ENCODE results near the gene GALNT2. TPM values are rescaled to one million over a fixed set of nuclear protein-coding genes. Genes with fewer than 3 reads are reported as not detected.

Gene GALNT2
- total RNA-seq, 1 donor from 2014 or later: 60.7 TPM

DNA sequence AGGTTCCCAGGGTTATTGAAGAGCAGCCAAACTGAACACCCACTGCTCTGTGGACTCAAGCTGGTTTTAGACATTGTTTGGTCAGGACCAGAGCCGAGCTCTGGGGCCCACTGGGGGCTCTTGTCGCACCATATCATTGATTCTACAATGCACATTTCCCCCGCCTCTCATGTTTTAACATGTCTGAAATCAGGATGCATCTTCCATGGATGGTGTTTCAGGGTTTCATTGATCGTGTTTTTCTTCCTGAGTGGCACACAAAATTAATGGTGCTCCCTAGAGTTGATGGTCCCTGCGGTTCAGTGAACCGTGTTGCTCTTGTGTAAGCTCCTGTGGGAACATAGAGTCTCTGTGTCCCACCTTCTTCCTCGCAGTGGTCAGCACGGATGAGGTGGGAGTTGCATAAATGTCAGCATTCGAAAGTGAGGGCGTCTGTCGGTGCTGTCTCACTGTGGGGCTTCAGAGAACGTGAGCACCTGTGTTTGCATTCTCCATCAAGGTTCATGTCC is 38.3 kb downstream of the GALNT2 start:
- H3K36me3 ChIP-seq (ENCODE audit: control insufficient read depth, insufficient read depth, low read length): no peaks in the 10 kb centered on the region
- H3K27me3 ChIP-seq (ENCODE audit: control insufficient read depth, insufficient read depth, low read length): no peaks in the 10 kb centered on the region
- no peak overlapping the region for H3K4me3 ChIP-seq (ENCODE audit: low read depth, low read length)
- DNase-seq (ENCODE audit: low read depth): no peak
- TF ChIP-seq, protein P1, sequence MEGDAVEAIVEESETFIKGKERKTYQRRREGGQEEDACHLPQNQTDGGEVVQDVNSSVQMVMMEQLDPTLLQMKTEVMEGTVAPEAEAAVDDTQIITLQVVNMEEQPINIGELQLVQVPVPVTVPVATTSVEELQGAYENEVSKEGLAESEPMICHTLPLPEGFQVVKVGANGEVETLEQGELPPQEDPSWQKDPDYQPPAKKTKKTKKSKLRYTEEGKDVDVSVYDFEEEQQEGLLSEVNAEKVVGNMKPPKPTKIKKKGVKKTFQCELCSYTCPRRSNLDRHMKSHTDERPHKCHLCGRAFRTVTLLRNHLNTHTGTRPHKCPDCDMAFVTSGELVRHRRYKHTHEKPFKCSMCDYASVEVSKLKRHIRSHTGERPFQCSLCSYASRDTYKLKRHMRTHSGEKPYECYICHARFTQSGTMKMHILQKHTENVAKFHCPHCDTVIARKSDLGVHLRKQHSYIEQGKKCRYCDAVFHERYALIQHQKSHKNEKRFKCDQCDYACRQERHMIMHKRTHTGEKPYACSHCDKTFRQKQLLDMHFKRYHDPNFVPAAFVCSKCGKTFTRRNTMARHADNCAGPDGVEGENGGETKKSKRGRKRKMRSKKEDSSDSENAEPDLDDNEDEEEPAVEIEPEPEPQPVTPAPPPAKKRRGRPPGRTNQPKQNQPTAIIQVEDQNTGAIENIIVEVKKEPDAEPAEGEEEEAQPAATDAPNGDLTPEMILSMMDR (IDR thresholded peaks at IDR 0.05; ENCODE audit: insufficient read depth, low read length, poor library complexity, severe bottlenecking): no peak

DNA sequence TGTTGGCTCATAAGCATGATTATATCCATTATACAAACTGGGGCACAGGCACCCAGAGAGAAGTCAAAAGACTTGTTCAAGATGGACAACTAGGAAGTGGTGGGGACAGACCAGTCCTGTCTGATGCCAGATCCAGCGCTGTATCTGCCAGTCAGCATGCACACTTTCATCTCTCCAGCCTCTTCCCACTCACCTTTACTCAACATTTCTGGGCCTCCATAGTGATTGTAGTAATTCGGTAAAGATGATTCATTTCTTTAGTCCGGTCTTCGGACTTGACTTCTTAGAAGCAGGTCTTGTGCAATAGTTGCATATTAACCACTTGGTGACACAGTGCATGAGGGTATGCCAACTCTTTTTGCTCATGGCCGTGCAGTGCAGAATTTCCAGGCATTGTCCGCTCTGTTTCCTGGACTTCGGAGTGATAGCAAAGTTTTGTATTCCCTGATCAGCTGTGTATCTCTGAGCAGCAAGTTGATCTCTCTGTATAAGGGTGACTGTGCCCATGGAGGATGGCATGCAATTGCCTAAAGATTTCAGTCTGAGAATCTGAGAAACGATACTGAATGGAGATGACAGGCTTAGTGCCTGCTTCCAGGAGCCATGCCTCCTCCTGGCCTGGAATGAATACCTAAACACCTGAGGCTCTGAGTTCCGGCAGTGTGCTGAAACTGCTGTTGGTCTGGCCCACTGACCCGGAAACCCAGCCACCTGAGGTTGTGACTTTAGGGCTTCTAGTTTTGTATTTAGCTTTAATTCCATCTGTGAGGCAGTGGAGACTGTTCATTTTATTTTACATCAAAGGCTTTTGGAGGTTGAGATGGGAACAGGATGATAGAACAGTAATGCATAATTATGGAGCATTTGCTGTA is 39.0 kb downstream of the GALNT2 start:
- no peaks in the 10 kb centered on the region for H3K36me3 ChIP-seq (ENCODE audit: control insufficient read depth, insufficient read depth, low read length)
- peak; percentile 90 for DNase-seq (ENCODE audit: low read depth)
- TF ChIP-seq, protein P1 (IDR thresholded peaks at IDR 0.05; ENCODE audit: insufficient read depth, low read length, poor library complexity, severe bottlenecking): no peak
- no peak overlapping the region for H3K4me3 ChIP-seq (ENCODE audit: low read depth, low read length)
- no peaks in the 10 kb centered on the region for H3K27me3 ChIP-seq (ENCODE audit: control insufficient read depth, insufficient read depth, low read length)

DNA sequence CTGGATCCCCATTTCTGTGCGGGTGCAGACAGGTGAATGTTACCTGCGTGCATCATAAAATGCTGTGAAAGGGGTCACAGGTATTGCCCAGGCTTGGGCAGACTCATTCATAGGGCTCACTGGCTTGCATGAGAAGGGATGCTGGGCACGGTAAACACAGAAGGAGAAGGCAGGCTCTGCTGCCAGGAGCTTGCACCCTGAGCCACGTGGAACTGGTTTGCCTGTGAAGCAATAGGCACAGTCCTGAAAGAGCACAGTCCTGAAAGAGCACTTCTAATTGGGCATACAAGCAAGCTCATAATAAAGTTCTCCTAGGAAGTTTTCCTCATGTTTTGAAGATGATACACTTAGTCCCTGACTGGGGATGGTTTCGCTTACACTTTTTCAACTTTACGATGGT is 40.9 kb downstream of the GALNT2 start:
- Histone ChIP-seq H3K27me3 (ENCODE audit: control insufficient read depth, insufficient read depth, low read length) (no peaks in the 10 kb centered on the region), H3K4me3 (ENCODE audit: low read depth, low read length) (no peak overlapping the region), H3K36me3 (ENCODE audit: control insufficient read depth, insufficient read depth, low read length) (no peaks in the 10 kb centered on the region)
- TF ChIP-seq, protein P1 (IDR thresholded peaks at IDR 0.05; ENCODE audit: insufficient read depth, low read length, poor library complexity, severe bottlenecking): no peak
- DNase-seq (ENCODE audit: low read depth): no peak

DNA sequence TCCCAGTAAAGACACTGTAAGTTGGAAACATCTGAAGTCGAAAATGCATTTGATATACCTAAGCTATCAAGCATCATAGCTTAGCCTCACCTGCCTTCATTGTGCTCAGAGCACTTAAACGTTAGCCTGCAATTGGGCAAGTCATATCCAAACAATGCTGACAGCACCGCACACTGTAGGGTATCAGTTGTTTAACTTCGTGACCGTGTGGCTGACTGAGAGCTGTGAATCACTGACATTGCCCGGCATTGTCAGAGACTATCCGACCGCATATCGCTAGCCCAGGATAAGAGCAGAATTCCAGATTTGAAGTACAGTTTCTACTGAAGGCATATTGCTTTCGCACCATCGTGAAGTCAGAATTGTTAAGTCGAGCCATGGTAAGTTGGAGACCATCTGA is 41.5 kb downstream of the GALNT2 start:
- no peak for DNase-seq (ENCODE audit: low read depth)
- TF ChIP-seq, protein P1 (IDR thresholded peaks at IDR 0.05; ENCODE audit: insufficient read depth, low read length, poor library complexity, severe bottlenecking): no peak
- H3K4me3 ChIP-seq (ENCODE audit: low read depth, low read length): no peak overlapping the region
- no peaks in the 10 kb centered on the region for H3K27me3 ChIP-seq (ENCODE audit: control insufficient read depth, insufficient read depth, low read length)
- H3K36me3 ChIP-seq (ENCODE audit: control insufficient read depth, insufficient read depth, low read length): no peaks in the 10 kb centered on the region

DNA sequence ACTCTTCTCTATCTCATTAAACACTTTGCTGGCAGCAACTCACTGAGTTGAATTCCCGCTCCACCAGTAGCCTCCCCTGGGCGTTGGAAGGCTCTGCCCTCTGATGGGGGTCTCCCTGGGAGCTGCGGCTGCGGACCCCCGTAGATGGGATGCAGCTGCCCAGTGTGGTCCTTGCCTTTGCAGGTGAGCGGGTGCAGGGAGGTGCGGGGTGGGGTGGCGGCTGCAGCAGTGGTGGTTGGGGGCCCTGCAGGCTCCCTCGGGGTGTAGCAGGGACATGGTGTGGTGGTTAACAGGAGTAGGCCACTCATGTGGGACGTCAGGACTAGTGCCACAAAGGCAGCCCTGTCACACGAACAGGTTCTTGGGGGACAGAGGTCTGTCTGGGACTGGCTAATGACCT is 42.0 kb downstream of the GALNT2 start:
- TF ChIP-seq, protein P1 (IDR thresholded peaks at IDR 0.05; ENCODE audit: insufficient read depth, low read length, poor library complexity, severe bottlenecking): no peak
- DNase-seq (ENCODE audit: low read depth): no peak
- H3K27me3 ChIP-seq (ENCODE audit: control insufficient read depth, insufficient read depth, low read length): no peaks in the 10 kb centered on the region
- H3K4me3 ChIP-seq (ENCODE audit: low read depth, low read length): no peak overlapping the region
- no peaks in the 10 kb centered on the region for H3K36me3 ChIP-seq (ENCODE audit: control insufficient read depth, insufficient read depth, low read length)

Measured in kidney epithelial cell (primary cell).